Fibroblast of lung (primary cell): ENCODE data around the gene MTMR3.

ENCODE experiments used
- EZH2 ChIP-seq: IDR thresholded peaks from 2 replicates; pipeline ENCODE4 v1.5.1; 2012; ENCODE audit warnings: low read length, control low read depth, mild to moderate bottlenecking; ENCODE audit errors: missing control alignments
- TF ChIP-seq, protein P1 (sequence below), 2 donors: IDR thresholded peaks in 1 of 2; conservative IDR thresholded peaks in 1 of 2; 1 replicate in 1 of 2; 2 replicates in 1 of 2; pipeline ENCODE4 v1.5.1; 2011 to 2012; ENCODE audit warnings: low read length in 2 of 2, control low read depth in 1 of 2, inconsistent platforms in 1 of 2, low read depth in 1 of 2, mild to moderate bottlenecking in 1 of 2

DNA sequence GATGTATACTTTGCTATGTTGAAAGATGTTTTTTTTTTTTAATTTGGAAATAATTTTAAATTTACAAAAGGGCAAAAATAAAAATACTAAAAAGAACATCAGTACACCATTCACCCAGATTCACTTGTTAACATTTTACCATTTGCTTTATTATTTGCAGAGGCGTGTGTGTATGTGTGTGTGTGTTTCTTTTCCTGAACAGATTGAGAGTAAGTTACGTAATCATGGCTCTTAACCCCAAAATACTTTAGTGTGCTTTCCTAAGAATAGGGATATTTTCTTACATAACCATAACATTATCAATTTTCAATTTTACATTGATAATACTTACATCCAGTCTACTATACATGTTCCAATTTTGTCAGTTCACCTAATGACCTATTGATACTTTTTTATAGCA, 105.7 kb downstream of the MTMR3 start:
- TF ChIP-seq, protein P1, sequence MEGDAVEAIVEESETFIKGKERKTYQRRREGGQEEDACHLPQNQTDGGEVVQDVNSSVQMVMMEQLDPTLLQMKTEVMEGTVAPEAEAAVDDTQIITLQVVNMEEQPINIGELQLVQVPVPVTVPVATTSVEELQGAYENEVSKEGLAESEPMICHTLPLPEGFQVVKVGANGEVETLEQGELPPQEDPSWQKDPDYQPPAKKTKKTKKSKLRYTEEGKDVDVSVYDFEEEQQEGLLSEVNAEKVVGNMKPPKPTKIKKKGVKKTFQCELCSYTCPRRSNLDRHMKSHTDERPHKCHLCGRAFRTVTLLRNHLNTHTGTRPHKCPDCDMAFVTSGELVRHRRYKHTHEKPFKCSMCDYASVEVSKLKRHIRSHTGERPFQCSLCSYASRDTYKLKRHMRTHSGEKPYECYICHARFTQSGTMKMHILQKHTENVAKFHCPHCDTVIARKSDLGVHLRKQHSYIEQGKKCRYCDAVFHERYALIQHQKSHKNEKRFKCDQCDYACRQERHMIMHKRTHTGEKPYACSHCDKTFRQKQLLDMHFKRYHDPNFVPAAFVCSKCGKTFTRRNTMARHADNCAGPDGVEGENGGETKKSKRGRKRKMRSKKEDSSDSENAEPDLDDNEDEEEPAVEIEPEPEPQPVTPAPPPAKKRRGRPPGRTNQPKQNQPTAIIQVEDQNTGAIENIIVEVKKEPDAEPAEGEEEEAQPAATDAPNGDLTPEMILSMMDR (conservative IDR thresholded peaks at IDR 0.05 in 1 of 2, IDR thresholded peaks at IDR 0.05 in 1 of 2; ENCODE audit: low read depth in 1 of 2, low read length in 2 of 2) = no peak
- TF ChIP-seq EZH2 = no peak
